Colon (tissue), 2 donors: ENCODE data around the gene RGS17.
"Not testable (repeated sequence)": the region's sequence is repeated elsewhere in the genome, so short reads cannot be mapped to it uniquely, and the experiment has no call there.

Experiments
- FAIRE-seq: peaks from 2 replicates; lab custom pipeline; 2012; peaks lifted over from hg19 to GRCh38; lab: Jason Lieb, UNC
- donor health status: control.
- donor health status: control.

The RGS17 gene

DNA sequence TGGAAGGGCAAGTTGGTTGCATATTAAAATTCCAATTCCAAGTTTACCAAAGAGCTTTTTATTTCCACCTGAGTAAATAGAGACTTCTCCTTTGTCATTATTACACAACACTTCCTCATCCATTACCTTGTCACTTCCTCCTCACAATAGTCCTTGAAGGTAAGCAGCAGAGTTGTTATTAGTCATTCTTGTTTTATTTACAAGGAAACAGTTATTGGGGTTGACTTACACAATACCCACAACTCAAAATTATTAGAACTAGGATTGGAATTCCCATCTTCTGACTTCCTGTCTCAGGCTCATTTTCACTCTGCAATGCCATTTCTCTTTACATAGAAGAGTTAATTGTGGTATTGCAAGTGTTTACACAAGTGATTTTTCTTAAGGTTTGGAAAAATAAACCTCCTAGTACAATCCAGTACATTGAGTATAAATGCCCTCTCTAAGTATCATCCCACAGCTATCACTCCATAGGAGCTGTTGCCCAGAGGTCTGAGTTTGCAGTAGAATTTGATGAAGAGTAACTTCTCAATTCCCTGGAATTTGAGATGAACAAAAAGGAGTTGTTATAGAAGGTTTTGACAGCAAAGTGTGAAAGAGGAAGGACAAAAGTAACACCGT is 99.6 kb downstream of the RGS17 start:
- no peak for FAIRE-seq

GRCh38 chr6:153028963-153029362 is 102.1 kb downstream of the RGS17 start:
- no peak for FAIRE-seq

DNA sequence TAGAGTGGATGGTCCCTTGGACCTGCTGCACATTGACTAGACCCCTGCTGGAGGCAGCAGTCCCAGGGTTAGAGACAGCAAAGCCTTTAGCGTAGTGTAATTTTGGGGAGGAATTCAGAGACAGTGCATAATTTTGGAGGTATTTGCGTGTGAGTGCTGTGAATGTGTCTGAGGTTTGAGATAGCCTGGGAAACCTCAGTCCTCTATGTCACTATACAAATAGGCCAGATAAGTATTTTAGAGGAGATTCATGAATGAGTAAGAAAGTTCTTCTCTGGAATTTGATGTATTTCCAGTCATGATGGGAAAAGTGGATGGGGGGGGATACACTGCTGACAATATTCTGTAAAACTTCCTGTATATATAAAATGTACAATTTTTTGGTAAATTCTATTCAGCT is 102.8 kb downstream of the RGS17 start:
- FAIRE-seq: no peak

GRCh38 chr6:153027480-153027879 is 103.6 kb downstream of the RGS17 start:
- no peak for FAIRE-seq

DNA sequence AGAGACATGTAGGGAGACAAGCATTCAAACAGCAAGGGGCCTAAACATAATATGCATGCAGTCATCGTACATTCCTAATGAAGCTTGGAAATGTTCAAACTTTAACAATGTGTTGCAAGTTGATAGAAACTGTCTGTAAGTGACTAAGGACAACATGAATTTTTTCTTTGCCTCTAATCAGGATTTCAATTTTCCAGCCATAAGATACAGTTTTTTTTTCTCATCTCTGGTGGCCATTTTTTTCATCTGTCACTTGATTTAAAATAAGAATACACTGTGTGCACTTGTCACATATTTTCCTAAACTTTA is 106.4 kb downstream of the RGS17 start:
- no peak for FAIRE-seq

DNA sequence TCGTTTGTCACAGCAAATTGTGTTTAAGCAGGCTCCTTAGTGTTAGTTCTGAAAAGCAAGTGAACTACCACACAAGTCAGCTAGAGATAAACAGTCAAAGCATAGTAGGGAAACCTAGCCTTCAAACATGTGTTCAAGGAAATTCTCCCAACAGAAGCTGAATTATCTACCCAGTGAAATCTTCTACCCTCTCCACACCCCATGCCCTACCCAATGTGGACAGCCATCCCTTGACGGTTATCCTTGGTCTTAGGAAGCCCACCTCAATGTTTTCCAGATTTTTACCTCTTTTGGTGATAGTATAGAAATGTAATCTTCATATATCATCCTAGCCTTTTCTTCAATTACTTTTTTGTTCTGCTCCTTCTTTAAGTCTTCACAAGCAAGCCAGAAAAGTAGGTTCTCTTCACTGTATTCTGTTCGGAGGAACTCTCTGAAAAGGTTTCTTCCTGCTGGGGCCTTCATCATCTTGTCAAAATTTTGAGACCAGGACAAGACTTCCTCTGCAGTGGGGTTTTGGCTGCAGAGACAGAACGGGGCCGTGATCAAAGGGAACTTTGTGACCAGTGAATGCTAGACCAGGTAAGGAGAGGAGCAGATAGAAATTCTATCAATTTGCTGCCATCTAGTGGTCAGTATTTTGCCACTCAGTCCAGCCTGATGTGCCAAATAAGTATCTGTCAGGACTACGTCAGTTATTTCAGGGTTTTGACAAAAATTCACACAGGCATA is 106.9 kb downstream of the RGS17 start:
- no peak for FAIRE-seq

- FAIRE-seq: no peak
Observed at GRCh38 chr6:153018355-153018754, 112.7 kb downstream of the RGS17 start.

- FAIRE-seq: no peak
Observed at GRCh38 chr6:153016846-153017245, 114.2 kb downstream of the RGS17 start.

DNA sequence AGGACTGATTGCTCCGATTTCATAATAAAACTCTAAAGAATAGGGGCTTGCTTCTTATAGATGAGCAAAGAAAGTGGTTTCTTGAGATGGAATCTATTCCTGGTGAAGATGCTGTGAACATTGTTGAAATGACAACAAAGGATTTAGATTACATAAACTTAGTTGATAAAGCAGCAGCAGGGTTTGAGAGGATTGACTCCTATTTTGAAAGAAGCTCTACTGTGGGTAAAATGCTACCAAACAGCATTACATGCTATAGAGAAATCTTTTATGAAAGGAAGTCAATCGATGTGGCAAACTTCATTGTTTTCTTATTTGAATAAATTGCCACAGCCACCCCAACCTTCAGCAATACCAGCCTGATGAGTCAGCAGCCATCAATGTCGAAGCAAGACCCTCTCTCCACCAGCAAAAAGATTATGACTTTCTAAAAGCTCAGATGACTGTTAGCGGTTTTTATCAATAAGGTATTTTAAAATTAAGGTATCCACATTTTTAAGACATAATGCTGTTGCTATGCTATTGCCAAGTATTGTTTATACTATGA is 115.9 kb downstream of the RGS17 start:
- FAIRE-seq: no peak

GRCh38 chr6:153013438-153013837 is 117.6 kb downstream of the RGS17 start:
- no peak for FAIRE-seq

DNA sequence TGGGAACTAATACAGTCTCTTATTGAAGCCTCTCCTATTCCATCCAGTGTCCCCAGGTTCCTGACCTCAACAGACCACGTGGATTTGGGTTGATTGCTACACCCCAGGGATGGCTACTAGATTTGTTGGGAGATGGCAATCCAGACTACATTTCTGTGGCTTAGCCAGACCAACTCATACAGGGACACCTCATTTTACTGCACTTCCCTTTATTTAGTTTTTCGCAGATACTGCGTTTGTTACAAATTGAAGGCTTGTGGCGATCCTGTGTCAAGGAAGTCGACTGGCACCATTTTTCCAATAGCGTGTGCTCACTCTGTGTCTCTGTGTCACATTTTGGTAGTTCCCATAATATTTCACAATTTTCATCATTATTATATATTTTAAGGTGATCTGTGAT is 118.2 kb downstream of the RGS17 start:
- no peak for FAIRE-seq

- no peak for FAIRE-seq
Observed at GRCh38 chr6:153003366-153003690, 127.8 kb downstream of the RGS17 start.

DNA sequence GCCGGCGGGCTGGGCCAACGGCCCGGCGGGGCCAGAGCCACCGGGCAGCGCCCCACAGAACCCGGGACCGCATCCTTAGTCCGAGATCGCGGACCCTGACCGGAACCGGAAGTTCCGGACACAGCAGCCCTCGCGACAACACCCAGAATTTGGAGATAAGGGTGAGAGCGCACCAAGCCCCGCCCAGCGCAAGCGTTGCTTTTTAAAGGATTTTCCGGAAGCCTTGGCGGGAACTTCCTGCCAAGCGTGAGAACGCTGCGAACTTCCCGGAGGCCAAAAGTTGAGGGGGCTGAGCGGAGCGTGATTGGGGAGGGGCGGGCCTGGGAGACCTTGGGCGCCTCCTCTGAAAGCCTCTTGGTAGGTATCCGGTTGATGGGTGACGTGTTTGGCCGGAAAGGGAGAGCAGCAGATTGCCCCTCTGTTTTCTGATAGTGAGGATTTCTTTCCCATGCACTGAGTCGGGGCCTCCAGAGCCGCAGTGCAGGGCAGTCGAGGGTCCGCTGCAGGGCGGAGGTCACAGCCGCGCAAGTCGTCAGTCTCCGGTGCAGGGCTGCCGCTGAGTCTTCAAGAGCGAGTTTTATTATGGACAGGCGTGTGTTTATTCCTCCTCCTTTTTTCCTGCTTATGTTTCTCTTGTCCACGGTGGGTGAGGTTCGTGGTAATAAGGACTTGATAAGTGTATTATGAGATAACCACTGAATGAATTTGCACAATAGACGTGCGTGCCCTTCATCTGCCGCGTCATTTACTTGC is 128.3 kb downstream of the RGS17 start, which contains the start of gene MTRF1L:
MTRF1L (minus strand) TSS at position 97 of the 753 bp plus-strand sequence; CDS start at position 73, 24 bp downstream.
- FAIRE-seq: no peak

GRCh38 chr6:153001767-153002612 is 129.1 kb downstream of the RGS17 start:
- no peak for FAIRE-seq

- FAIRE-seq: not testable (repeated sequence)
Observed at GRCh38 chr6:153000790-153001189, 130.3 kb downstream of the RGS17 start.

GRCh38 chr6:153000243-153000642 is 130.8 kb downstream of the RGS17 start:
- no peak for FAIRE-seq

- FAIRE-seq: not testable (repeated sequence)
Observed at GRCh38 chr6:152999538-152999937, 131.5 kb downstream of the RGS17 start.

DNA sequence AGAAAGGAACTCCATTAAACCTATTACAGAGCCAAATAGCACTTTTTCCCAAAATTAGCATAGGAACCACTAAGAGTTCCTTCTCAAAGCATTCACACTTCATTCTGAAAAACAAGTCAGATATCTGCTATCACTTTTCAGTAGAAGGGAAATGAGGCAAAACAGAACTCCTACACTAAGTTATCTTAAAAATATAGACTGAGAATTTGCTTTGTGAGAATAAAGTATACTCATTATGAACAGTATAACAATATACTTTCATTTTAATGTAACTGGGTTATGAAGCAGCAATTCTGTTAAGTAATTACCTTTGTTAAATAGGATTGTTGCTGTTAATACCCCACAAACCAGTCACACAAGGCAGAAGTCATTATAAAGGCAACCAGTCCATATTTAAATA is 137.2 kb downstream of the RGS17 start:
- FAIRE-seq: no peak

- no peak for FAIRE-seq
Observed at GRCh38 chr6:152993431-152993830, 137.7 kb downstream of the RGS17 start.

- FAIRE-seq: no peak
Observed at GRCh38 chr6:152986978-152987377, 144.1 kb downstream of the RGS17 start.

DNA sequence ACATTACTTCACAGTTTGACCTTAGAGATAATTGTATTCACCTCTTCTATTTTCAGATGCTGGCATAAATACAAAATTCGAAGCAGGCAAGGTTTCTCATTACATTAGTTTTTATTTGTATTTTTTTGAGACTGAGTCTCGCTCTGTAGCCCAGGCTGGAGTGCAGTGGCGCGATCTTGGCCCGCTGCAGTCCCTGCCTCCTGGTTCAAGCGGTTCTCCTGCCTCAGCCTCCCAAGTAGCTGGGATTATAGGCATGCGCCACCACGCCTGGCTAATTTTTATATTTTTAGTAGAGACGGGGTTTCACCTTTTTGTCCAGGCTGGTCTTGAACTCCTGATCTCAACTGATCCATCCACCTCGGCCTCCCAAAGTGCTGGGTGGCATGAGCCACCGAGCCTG is 145.8 kb downstream of the RGS17 start:
- not testable (repeated sequence) for FAIRE-seq

DNA sequence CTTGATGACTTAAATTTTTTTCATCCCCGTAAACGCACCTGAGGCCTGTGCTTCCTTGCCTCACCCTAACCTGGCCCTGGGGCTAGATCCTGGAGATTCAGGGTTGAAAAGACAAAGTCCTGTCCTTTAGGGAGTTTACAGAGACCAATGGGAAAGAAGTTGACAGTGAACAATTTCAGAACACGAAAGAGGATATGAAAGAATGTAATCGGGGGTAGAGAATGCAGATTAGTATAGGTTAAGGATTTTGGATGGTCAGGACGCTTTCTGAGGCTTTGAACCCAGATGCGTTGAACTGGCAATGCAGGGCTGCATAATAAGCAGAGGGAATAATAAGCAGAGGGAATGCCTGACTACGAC is 146.6 kb downstream of the RGS17 start:
- no peak for FAIRE-seq
